ENCODE results near the gene C1QA. TPM values are rescaled to one million over a fixed set of nuclear protein-coding genes. Genes with fewer than 3 reads are reported as not detected.

Gene C1QA
- total RNA-seq, 1 donor from 2014 or later: not detected

DNA sequence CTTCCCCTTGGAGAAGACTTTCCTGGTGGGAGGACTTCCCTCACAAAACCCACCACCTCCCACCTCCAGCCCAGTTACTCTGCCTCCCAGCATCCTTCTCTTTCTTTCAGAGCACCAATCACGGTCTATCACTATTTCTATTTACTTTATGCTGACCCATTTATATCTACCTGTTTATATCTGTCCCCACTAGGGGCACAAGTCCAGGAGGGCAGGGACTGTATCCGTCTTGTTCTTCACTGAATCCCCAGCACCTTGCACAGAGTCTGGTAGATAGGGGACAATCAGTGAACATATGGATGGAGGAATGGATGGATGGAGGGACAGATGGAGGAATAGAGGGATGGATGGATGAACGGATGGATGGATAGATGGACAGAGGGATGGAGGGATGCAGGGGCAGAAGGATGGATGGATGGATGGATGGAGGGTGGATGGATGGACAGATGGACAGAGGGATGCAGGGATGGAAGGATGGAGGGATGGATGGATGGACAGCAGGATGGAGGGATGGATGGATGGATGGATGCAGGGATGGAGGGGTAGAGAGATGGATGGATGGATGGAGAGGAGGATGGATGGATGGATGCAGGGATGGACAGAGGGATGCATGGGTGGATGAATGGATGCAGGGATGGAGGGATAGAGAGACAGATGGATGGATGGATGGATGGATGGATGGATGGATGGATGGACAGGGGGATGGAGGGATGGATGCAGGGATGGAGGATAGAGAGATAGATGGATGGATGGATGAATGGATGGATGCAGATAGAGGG, 22.1 kb downstream of the C1QA start:
- no peaks in the 10 kb centered on the region for H3K4me1 Mint-ChIP-seq (ENCODE audit: low read depth)
- DNase-seq (ENCODE audit: low spot score): no peak
- TF ChIP-seq, protein P1, sequence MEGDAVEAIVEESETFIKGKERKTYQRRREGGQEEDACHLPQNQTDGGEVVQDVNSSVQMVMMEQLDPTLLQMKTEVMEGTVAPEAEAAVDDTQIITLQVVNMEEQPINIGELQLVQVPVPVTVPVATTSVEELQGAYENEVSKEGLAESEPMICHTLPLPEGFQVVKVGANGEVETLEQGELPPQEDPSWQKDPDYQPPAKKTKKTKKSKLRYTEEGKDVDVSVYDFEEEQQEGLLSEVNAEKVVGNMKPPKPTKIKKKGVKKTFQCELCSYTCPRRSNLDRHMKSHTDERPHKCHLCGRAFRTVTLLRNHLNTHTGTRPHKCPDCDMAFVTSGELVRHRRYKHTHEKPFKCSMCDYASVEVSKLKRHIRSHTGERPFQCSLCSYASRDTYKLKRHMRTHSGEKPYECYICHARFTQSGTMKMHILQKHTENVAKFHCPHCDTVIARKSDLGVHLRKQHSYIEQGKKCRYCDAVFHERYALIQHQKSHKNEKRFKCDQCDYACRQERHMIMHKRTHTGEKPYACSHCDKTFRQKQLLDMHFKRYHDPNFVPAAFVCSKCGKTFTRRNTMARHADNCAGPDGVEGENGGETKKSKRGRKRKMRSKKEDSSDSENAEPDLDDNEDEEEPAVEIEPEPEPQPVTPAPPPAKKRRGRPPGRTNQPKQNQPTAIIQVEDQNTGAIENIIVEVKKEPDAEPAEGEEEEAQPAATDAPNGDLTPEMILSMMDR (IDR thresholded peaks at IDR 0.05): peak; percentile 28
- H3K4me3 Mint-ChIP-seq (ENCODE audit: unreplicated experiment): no peak overlapping the region
- H3K9me3 Mint-ChIP-seq (ENCODE audit: low read depth): no peaks in the 10 kb centered on the region
- peaks cover 2% of the 10 kb centered on the region for H3K36me3 Mint-ChIP-seq (ENCODE audit: low read depth)
- no peak overlapping the region for H3K27ac Mint-ChIP-seq (ENCODE audit: unreplicated experiment)
- H3K27me3 Mint-ChIP-seq (ENCODE audit: low read depth): peaks cover 71% of the 10 kb centered on the region

DNA sequence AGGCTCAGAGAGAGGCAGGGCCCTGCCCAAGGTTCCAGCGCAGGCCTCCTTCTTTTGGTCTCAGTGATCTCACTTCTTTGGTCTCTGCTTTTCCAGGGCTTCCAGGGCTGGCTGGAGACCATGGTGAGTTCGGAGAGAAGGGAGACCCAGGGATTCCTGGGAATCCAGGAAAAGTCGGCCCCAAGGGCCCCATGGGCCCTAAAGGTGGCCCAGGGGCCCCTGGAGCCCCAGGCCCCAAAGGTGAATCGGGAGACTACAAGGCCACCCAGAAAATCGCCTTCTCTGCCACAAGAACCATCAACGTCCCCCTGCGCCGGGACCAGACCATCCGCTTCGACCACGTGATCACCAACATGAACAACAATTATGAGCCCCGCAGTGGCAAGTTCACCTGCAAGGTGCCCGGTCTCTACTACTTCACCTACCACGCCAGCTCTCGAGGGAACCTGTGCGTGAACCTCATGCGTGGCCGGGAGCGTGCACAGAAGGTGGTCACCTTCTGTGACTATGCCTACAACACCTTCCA, 24.4 kb downstream of the C1QA start:
- peaks cover 2% of the 10 kb centered on the region for H3K36me3 Mint-ChIP-seq (ENCODE audit: low read depth)
- H3K27me3 Mint-ChIP-seq (ENCODE audit: low read depth): peaks cover 63% of the 10 kb centered on the region
- H3K4me3 Mint-ChIP-seq (ENCODE audit: unreplicated experiment): no peak overlapping the region
- H3K9me3 Mint-ChIP-seq (ENCODE audit: low read depth): no peaks in the 10 kb centered on the region
- no peak overlapping the region for H3K27ac Mint-ChIP-seq (ENCODE audit: unreplicated experiment)
- no peak for DNase-seq (ENCODE audit: low spot score)
- TF ChIP-seq, protein P1 (IDR thresholded peaks at IDR 0.05): no peak
- H3K4me1 Mint-ChIP-seq (ENCODE audit: low read depth): no peaks in the 10 kb centered on the region

DNA sequence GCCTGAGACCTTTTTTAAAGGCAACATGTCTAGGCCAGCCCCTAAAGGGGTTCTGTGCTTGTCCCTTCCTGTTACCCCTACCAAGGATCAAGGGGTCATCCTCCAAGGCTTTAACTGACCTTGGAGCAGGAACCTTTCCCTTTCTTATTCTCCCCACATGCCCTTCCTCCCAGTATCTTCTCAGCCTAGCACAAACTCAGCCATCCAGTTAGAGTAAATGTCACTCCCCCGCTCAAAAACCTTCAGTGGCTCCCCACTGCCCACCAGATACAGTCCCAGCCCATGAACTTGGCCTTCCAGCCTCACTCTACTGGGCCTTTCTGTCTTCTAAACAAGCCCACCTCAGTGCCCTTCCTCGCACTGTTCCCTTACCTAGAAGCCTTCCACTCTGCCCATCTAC, 25.5 kb downstream of the C1QA start:
- peaks cover 2% of the 10 kb centered on the region for H3K36me3 Mint-ChIP-seq (ENCODE audit: low read depth)
- peaks cover 53% of the 10 kb centered on the region for H3K27me3 Mint-ChIP-seq (ENCODE audit: low read depth)
- DNase-seq (ENCODE audit: low spot score): no peak
- H3K27ac Mint-ChIP-seq (ENCODE audit: unreplicated experiment): no peak overlapping the region
- H3K4me1 Mint-ChIP-seq (ENCODE audit: low read depth): no peaks in the 10 kb centered on the region
- no peak overlapping the region for H3K4me3 Mint-ChIP-seq (ENCODE audit: unreplicated experiment)
- no peaks in the 10 kb centered on the region for H3K9me3 Mint-ChIP-seq (ENCODE audit: low read depth)
- TF ChIP-seq, protein P1 (IDR thresholded peaks at IDR 0.05): no peak

DNA sequence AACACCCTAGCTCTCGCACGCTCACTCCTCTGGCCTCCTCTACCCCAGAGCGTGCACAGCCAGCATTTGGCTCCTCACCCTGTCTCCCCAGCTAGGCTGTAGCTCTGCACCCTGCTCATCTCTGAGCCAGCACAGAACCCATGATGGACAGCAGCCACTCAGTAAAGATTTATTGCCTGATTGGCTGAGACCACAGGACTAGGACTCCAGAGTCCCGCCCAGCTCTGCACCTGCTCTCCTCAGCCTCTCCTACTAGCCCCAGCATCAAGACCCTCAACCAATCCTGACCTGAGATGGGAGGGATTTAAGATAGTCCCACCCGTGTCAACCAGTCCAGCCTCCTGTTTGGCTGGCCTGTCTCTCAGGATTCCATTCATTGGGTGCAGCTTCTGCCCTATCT, 25.9 kb downstream of the C1QA start:
- H3K4me3 Mint-ChIP-seq (ENCODE audit: unreplicated experiment): no peak overlapping the region
- H3K36me3 Mint-ChIP-seq (ENCODE audit: low read depth): peaks cover 2% of the 10 kb centered on the region
- peaks cover 50% of the 10 kb centered on the region for H3K27me3 Mint-ChIP-seq (ENCODE audit: low read depth)

DNA sequence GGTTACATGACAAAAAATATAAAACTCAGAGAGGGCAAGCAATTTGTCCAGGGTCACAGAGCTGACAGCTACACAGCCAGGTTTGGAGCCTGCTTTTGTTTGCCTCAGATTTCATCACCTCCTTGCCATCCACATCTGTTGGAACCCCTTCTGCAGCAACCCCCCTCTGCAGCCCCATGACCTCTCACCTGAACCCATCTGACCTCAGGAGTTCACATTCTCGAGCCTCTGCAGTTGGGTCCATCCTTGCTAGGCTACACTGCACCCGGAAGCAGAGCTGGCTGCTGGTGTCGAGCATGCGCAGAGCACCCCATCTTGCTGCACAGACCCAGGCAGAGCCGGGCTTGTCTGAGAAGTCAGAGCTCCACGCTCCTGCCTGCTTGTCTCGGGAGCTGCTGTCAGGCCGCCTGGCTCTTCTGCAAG, 26.6 kb downstream of the C1QA start:
- Mint-ChIP-seq H3K9me3 (ENCODE audit: low read depth) (no peaks in the 10 kb centered on the region), H3K4me3 (ENCODE audit: unreplicated experiment) (no peak overlapping the region), H3K27ac (ENCODE audit: unreplicated experiment) (no peak overlapping the region), H3K27me3 (ENCODE audit: low read depth) (peaks cover 49% of the 10 kb centered on the region), H3K4me1 (ENCODE audit: low read depth) (no peaks in the 10 kb centered on the region), H3K36me3 (ENCODE audit: low read depth) (peaks cover 2% of the 10 kb centered on the region)
- TF ChIP-seq, protein P1 (IDR thresholded peaks at IDR 0.05): no peak
- DNase-seq (ENCODE audit: low spot score): no peak

More for the DNA sequence above, 25.9 kb downstream of the C1QA start:
- Mint-ChIP-seq H3K4me1 (ENCODE audit: low read depth) (no peaks in the 10 kb centered on the region), H3K9me3 (ENCODE audit: low read depth) (no peaks in the 10 kb centered on the region), H3K27ac (ENCODE audit: unreplicated experiment) (no peak overlapping the region)
- DNase-seq (ENCODE audit: low spot score): no peak
- TF ChIP-seq, protein P1 (IDR thresholded peaks at IDR 0.05): no peak
